GM12891 (cell line): ENCODE data around the gene ADRA1B.

Experiments
- DNase-seq: peaks from one replicate; pipeline ENCODE4 v3.0.0; 2011; ENCODE audit warnings: low spot score; ENCODE audit not compliant: insufficient read length
- FAIRE-seq: peaks from 2 replicates; lab custom pipeline; 2011; peaks lifted over from hg19 to GRCh38; lab: Jason Lieb, UNC
- PAX5 ChIP-seq: IDR thresholded peaks from 2 replicates; pipeline ENCODE4 v1.6.1; 2011; ENCODE audit warnings: low read length, moderate library complexity, mild to moderate bottlenecking; ENCODE audit not compliant: insufficient read depth, severe bottlenecking
- POLR2A ChIP-seq: IDR thresholded peaks from 2 replicates; pipeline ENCODE4 v1.6.1; 2011; ENCODE audit warnings: low read depth, low read length, control low read depth
- POLR2AphosphoS5 ChIP-seq: IDR thresholded peaks from 2 replicates; pipeline ENCODE4 v1.6.1; 2011; ENCODE audit warnings: low read depth, low read length, control low read depth
- POU2F2 ChIP-seq: IDR thresholded peaks from 2 replicates; pipeline ENCODE4 v1.6.1; 2011; ENCODE audit warnings: low read depth, mild to moderate bottlenecking, control low read depth, low read length, moderate library complexity
- SPI1 ChIP-seq: IDR thresholded peaks from 2 replicates; pipeline ENCODE4 v1.6.1; 2011; ENCODE audit warnings: low read depth, low read length, control low read depth
- TAF1 ChIP-seq: IDR thresholded peaks from 2 replicates; pipeline ENCODE4 v1.6.1; 2011; ENCODE audit warnings: low read depth, low read length, control low read depth

The ADRA1B gene

GRCh38 chr5:159945359-159945758, 29.1 kb downstream of the ADRA1B start:
- no peak for TF ChIP-seq PAX5
- no peak for TF ChIP-seq POLR2AphosphoS5
- TF ChIP-seq POLR2A: no peak
- TF ChIP-seq SPI1: no peak
- TF ChIP-seq TAF1: no peak
- no peak for TF ChIP-seq POU2F2
- DNase-seq (no peak), FAIRE-seq (no peak)

- FAIRE-seq (no peak), DNase-seq (no peak)
- TF ChIP-seq POLR2AphosphoS5 (no peak), POLR2A (no peak), TAF1 (no peak), POU2F2 (no peak), PAX5 (no peak), SPI1 (no peak)
Measured at GRCh38 chr5:159947708-159948358, 31.6 kb downstream of the ADRA1B start.

- FAIRE-seq (no peak), DNase-seq (no peak)
- no peak for TF ChIP-seq POLR2A
- TF ChIP-seq SPI1: no peak
Measured at GRCh38 chr5:159951387-159951786, 35.1 kb downstream of the ADRA1B start.

GRCh38 chr5:159951834-159952233, 35.6 kb downstream of the ADRA1B start:
- no peak for FAIRE-seq

GRCh38 chr5:159953609-159954008, 37.3 kb downstream of the ADRA1B start:
- DNase-seq (no peak), FAIRE-seq (no peak)
- TF ChIP-seq TAF1 (no peak), POLR2AphosphoS5 (no peak), SPI1 (no peak), PAX5 (no peak), POLR2A (no peak), POU2F2 (no peak)

More at GRCh38 chr5:159951834-159952233, 35.6 kb downstream of the ADRA1B start:
- no peak for DNase-seq
- TF ChIP-seq TAF1 (no peak), SPI1 (no peak), PAX5 (no peak), POU2F2 (no peak), POLR2AphosphoS5 (no peak), POLR2A (no peak)

- FAIRE-seq (no peak), DNase-seq (no peak)
- no peak for TF ChIP-seq POLR2A
- TF ChIP-seq TAF1: no peak
- TF ChIP-seq SPI1: no peak
- TF ChIP-seq POU2F2: no peak
- TF ChIP-seq POLR2AphosphoS5: no peak
- TF ChIP-seq PAX5: no peak
Measured at GRCh38 chr5:159955056-159955624, 38.9 kb downstream of the ADRA1B start.

- no peak for TF ChIP-seq SPI1
- no peak for TF ChIP-seq PAX5
- no peak for TF ChIP-seq POU2F2
- no peak for TF ChIP-seq TAF1
- TF ChIP-seq POLR2A: no peak
- TF ChIP-seq POLR2AphosphoS5: no peak
- FAIRE-seq (no peak), DNase-seq (no peak)
Measured at GRCh38 chr5:159956074-159956473, 39.8 kb downstream of the ADRA1B start.

GRCh38 chr5:159961176-159962160, 45.2 kb downstream of the ADRA1B start:
- TF ChIP-seq POLR2AphosphoS5 (no peak), SPI1 (no peak), POU2F2 (no peak), TAF1 (no peak), POLR2A (no peak), PAX5 (no peak)
- no peak for DNase-seq
- no peak for FAIRE-seq

- DNase-seq: no peak
- no peak for FAIRE-seq
- TF ChIP-seq POU2F2: no peak
- TF ChIP-seq TAF1: no peak
- TF ChIP-seq POLR2AphosphoS5: no peak
- TF ChIP-seq SPI1: no peak
- no peak for TF ChIP-seq PAX5
Measured at GRCh38 chr5:159962214-159962613, 45.9 kb downstream of the ADRA1B start.
